Panc1 (cell line): ENCODE results near the gene PCNT. TPM values are rescaled to one million over a fixed set of nuclear protein-coding genes. Genes with fewer than 3 reads are reported as not detected.

Experiments used
- ATAC-seq: fragments of 200-7000 bp; cut with Tn5 transposase; 2 replicates; pipeline ENCODE4 v1.9.1; 2020; ENCODE audit warnings: mild to moderate bottlenecking, moderate library complexity
- BruUV-seq: library from RNA; stranded (reverse); fragments of 400-500 nt; replicated peaks from 2 replicates; lab custom pipeline; 2021; lab: Mats Ljungman, UMichigan
- CTCF ChIA-PET: fragments of 300-600 bp; sonication (Branson Sonifier 250); formaldehyde crosslinking; loops from one replicate; lab custom pipeline; 2022; ENCODE audit warnings: antibody characterized with exemption; lab: Charles Lee
- POLR2A ChIA-PET: fragments of 300-600 bp; sonication (Branson Sonifier 250); formaldehyde crosslinking; loops from one replicate; lab custom pipeline; 2022; ENCODE audit warnings: antibody characterized with exemption; lab: Charles Lee
- DNase-seq: peaks from one replicate; pipeline ENCODE4 v3.0.0-alpha.2; 2010; ENCODE audit warnings: low read depth, low spot score
- H3K27ac ChIP-seq: 2 replicates; pipeline ENCODE4 v1.5.1; 2011; ENCODE audit warnings: mild to moderate bottlenecking, low read length, inconsistent platforms
- H3K27me3 ChIP-seq: fragments of 200-500 bp; sonication (Bioruptor generic); 2 replicates; pipeline ENCODE4 v1.6.0; 2014; ENCODE audit warnings: low read length, inconsistent platforms; ENCODE audit not compliant: control insufficient read depth, insufficient read depth
- H3K36me3 ChIP-seq: fragments of 200-500 bp; sonication (Bioruptor generic); 2 replicates; pipeline ENCODE4 v1.5.1; 2014; ENCODE audit warnings: inconsistent platforms, mild to moderate bottlenecking, low read length, moderate library complexity; ENCODE audit not compliant: control insufficient read depth, insufficient read depth
- H3K4me1 ChIP-seq: 2 replicates; pipeline ENCODE4 v1.5.1; 2011; ENCODE audit warnings: inconsistent platforms, mild to moderate bottlenecking, low read length, moderate library complexity; ENCODE audit not compliant: control insufficient read depth, insufficient read depth
- H3K4me3 ChIP-seq, 2 experiments: 2 replicates each; pipeline ENCODE4 v1.5.1; 2011 to 2012; ENCODE audit warnings: low read depth in 2 of 2, low read length in 2 of 2, mild to moderate bottlenecking in 2 of 2, inconsistent platforms in 1 of 2, moderate library complexity in 1 of 2
- H3K9me3 ChIP-seq: fragments of 200-500 bp; sonication (Bioruptor generic); 2 replicates; pipeline ENCODE4 v1.5.1; 2014; ENCODE audit warnings: low read depth, mild to moderate bottlenecking, inconsistent platforms, low read length, moderate library complexity; ENCODE audit not compliant: control insufficient read depth, insufficient read depth
- CTCF ChIP-seq: fragments of 450-650 bp; IDR thresholded peaks from 2 replicates; pipeline ENCODE4 v1.5.1; 2017; ENCODE audit warnings: mild to moderate bottlenecking
- POLR2AphosphoS5 ChIP-seq: IDR thresholded peaks from 2 replicates; pipeline ENCODE4 v1.6.1; 2012; ENCODE audit warnings: mild to moderate bottlenecking, low read depth, low read length, moderate library complexity
- SIN3A ChIP-seq: IDR thresholded peaks from 2 replicates; pipeline ENCODE4 v1.6.1; 2012; ENCODE audit warnings: low read depth, mild to moderate bottlenecking, low read length, moderate library complexity, borderline replicate concordance; ENCODE audit not compliant: insufficient read depth
- TCF7L2 ChIP-seq: IDR thresholded peaks from 2 replicates; pipeline ENCODE4 v1.6.1; 2011; ENCODE audit warnings: mild to moderate bottlenecking, low read depth, low read length, inconsistent platforms
- in situ Hi-C: cut with HindIII; loops from 2 replicates; pipeline ENCODE4 v1.10.0; 2016; ENCODE audit warnings: low sequenced_read_pairs, low pct_unique_long_range_greater_than_20kb
- intact Hi-C: fragments of 100-400 bp; cut with micrococcal nuclease; formaldehyde crosslinking; loops from one replicate; pipeline ENCODE4 v1.10.0; 2022; ENCODE audit not compliant: unreplicated experiment
- total RNA-seq: library from RNA; stranded (reverse); gene quantifications from one replicate; pipeline ENCODE4 v1.2.1, GENCODE V29; 2021; ENCODE audit not compliant: unreplicated experiment
- TF ChIP-seq, protein P1 (sequence below), 2 experiments: IDR thresholded peaks; 2 replicates each; pipeline ENCODE4 v1.6.1; 2011 to 2012; ENCODE audit warnings: low read depth in 2 of 2, control low read depth in 1 of 2, low read length in 1 of 2, mild to moderate bottlenecking in 1 of 2, moderate library complexity in 1 of 2; ENCODE audit not compliant: insufficient read depth in 1 of 2

Gene PCNT
- total RNA-seq, 1 experiment from 2014 or later = 44.3 TPM

DNA sequence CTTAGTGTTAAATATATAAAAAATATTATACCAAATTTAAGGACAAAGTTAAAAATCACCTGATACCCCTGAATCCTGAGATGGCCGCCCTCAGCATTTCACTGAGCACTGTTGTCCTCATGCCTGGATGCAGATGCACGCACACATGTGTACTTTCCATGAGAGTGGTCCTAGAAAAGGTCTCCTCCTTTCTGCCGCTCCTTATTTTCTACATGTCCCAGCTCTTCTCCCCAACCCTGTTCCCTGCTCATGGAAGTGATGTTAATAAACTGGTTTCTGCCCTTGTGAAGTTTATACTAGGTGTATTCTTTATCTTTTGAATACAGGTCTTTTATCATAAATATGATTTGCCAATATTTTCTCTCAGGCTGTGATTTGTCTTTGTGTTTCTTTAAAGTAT, 167.6 kb downstream of the PCNT start:
- CTCF ChIA-PET = no interaction called here
- no peaks in the 10 kb centered on the region; the same call in 1 of the 2 replicates for H3K36me3 ChIP-seq
- no peak overlapping the region for H3K4me3 ChIP-seq
- ATAC-seq (no peak), DNase-seq (no peak)
- in situ Hi-C loops = no loop called here
- no TSS peak for BruUV-seq
- H3K9me3 ChIP-seq = no peaks in the 10 kb centered on the region
- H3K27ac ChIP-seq = no peak overlapping the region
- TF ChIP-seq SIN3A = no peak
- TF ChIP-seq, protein P1, sequence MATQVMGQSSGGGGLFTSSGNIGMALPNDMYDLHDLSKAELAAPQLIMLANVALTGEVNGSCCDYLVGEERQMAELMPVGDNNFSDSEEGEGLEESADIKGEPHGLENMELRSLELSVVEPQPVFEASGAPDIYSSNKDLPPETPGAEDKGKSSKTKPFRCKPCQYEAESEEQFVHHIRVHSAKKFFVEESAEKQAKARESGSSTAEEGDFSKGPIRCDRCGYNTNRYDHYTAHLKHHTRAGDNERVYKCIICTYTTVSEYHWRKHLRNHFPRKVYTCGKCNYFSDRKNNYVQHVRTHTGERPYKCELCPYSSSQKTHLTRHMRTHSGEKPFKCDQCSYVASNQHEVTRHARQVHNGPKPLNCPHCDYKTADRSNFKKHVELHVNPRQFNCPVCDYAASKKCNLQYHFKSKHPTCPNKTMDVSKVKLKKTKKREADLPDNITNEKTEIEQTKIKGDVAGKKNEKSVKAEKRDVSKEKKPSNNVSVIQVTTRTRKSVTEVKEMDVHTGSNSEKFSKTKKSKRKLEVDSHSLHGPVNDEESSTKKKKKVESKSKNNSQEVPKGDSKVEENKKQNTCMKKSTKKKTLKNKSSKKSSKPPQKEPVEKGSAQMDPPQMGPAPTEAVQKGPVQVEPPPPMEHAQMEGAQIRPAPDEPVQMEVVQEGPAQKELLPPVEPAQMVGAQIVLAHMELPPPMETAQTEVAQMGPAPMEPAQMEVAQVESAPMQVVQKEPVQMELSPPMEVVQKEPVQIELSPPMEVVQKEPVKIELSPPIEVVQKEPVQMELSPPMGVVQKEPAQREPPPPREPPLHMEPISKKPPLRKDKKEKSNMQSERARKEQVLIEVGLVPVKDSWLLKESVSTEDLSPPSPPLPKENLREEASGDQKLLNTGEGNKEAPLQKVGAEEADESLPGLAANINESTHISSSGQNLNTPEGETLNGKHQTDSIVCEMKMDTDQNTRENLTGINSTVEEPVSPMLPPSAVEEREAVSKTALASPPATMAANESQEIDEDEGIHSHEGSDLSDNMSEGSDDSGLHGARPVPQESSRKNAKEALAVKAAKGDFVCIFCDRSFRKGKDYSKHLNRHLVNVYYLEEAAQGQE (IDR thresholded peaks at IDR 0.05; ENCODE audit: insufficient read depth in 1 of 2, low read depth in 2 of 2, low read length in 1 of 2) = no peak
- TF ChIP-seq CTCF = no peak
- TF ChIP-seq TCF7L2 = no peak
- TF ChIP-seq POLR2AphosphoS5 = no peak
- H3K4me1 ChIP-seq = no peaks in the 10 kb centered on the region
- intact Hi-C loops = no loop called here
- POLR2A ChIA-PET = no interaction called here
- no peaks in the 10 kb centered on the region for H3K27me3 ChIP-seq

DNA sequence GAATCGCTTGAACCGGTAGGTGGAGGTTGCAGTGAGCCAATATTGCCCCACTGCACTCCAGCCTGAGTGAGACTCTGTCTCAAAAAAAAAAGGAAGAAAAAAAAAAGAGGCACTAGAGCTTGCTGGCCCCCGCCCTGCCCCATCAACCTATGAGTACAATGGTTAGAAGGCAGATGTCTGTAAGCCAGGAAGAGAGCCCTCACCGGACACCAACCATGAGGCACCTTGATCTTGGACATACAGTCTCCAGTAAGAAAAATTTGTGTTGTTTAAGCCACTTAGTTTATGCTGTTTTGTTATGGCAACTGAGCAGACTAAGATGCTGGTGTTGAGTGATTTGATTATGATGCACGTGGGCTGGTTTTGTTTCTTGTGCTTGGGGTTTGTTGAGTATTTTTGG, 168.9 kb downstream of the PCNT start:
- TF ChIP-seq SIN3A (no peak), CTCF (no peak), POLR2AphosphoS5 (no peak), TCF7L2 (no peak)
- TF ChIP-seq, protein P1 (IDR thresholded peaks at IDR 0.05; ENCODE audit: insufficient read depth in 1 of 2, low read depth in 2 of 2, low read length in 1 of 2) = no peak
- H3K36me3 ChIP-seq = peaks cover 3% of the 10 kb centered on the region; the same call in 1 of the 2 replicates
- H3K4me1 ChIP-seq = no peaks in the 10 kb centered on the region
- BruUV-seq = no TSS peak
- H3K9me3 ChIP-seq = no peaks in the 10 kb centered on the region
- POLR2A ChIA-PET = no interaction called here
- in situ Hi-C loops (no loop called here), intact Hi-C loops (no loop called here)
- no peak overlapping the region for H3K27ac ChIP-seq
- H3K4me3 ChIP-seq = no peak overlapping the region
- ATAC-seq = no peak
- CTCF ChIA-PET = no interaction called here
- no peak for DNase-seq
- no peaks in the 10 kb centered on the region for H3K27me3 ChIP-seq
